ENCODE results near the gene POMC. TPM values are rescaled to one million over a fixed set of nuclear protein-coding genes. Genes with fewer than 3 reads are reported as not detected.

The POMC gene
- total RNA-seq, 1 donor from 2014 or later = not detected

GRCh38 chr2:25207078-25207545, 38.7 kb upstream of the POMC start:
- Mint-ChIP-seq H3K4me1 (ENCODE audit: low read depth, unreplicated experiment) (no peaks in the 10 kb centered on the region), H3K9me3 (ENCODE audit: unreplicated experiment) (no peaks in the 10 kb centered on the region), H3K27me3 (ENCODE audit: low read depth, unreplicated experiment) (peaks cover 3% of the 10 kb centered on the region), H3K4me3 (ENCODE audit: unreplicated experiment) (no peak overlapping the region), H3K36me3 (ENCODE audit: low read depth, unreplicated experiment) (no peaks in the 10 kb centered on the region), H3K27ac (ENCODE audit: unreplicated experiment) (no peak overlapping the region)
- FAIRE-seq = no peak
- H3K27ac ChIP-seq (ENCODE audit: low read depth, low read length) = no peak overlapping the region
- H3K4me3 ChIP-seq (ENCODE audit: insufficient read depth, low read depth, low read length) = no peak overlapping the region
- TF ChIP-seq, protein P1, sequence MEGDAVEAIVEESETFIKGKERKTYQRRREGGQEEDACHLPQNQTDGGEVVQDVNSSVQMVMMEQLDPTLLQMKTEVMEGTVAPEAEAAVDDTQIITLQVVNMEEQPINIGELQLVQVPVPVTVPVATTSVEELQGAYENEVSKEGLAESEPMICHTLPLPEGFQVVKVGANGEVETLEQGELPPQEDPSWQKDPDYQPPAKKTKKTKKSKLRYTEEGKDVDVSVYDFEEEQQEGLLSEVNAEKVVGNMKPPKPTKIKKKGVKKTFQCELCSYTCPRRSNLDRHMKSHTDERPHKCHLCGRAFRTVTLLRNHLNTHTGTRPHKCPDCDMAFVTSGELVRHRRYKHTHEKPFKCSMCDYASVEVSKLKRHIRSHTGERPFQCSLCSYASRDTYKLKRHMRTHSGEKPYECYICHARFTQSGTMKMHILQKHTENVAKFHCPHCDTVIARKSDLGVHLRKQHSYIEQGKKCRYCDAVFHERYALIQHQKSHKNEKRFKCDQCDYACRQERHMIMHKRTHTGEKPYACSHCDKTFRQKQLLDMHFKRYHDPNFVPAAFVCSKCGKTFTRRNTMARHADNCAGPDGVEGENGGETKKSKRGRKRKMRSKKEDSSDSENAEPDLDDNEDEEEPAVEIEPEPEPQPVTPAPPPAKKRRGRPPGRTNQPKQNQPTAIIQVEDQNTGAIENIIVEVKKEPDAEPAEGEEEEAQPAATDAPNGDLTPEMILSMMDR (IDR thresholded peaks at IDR 0.05; ENCODE audit: insufficient read depth, low read depth, low read length) = no peak
- TF ChIP-seq EZH2 (IDR thresholded peaks at IDR 0.05; ENCODE audit: insufficient read depth, low read length) = no peak
- no peaks in the 10 kb centered on the region for H4K20me1 ChIP-seq (ENCODE audit: insufficient read depth, low read length)
- no peak overlapping the region for H3K9ac ChIP-seq (ENCODE audit: low read length)
- DNase-seq (ENCODE audit: low read depth) = no peak
- H3K9me3 ChIP-seq (ENCODE audit: insufficient read depth, low read depth, low read length) = no peaks in the 10 kb centered on the region
- no peak overlapping the region for H3K4me2 ChIP-seq (ENCODE audit: low read length)
- no peak overlapping the region for H2AFZ ChIP-seq (ENCODE audit: low read depth, low read length)
- no peaks in the 10 kb centered on the region for H3K4me1 ChIP-seq (ENCODE audit: insufficient read depth, low read length)
- no peaks in the 10 kb centered on the region for H3K36me3 ChIP-seq (ENCODE audit: insufficient read depth, low read length)
- H3K27me3 ChIP-seq (ENCODE audit: insufficient read depth, low read length) = no peaks in the 10 kb centered on the region
- H3K79me2 ChIP-seq (ENCODE audit: insufficient read depth, low read length) = no peaks in the 10 kb centered on the region

DNA sequence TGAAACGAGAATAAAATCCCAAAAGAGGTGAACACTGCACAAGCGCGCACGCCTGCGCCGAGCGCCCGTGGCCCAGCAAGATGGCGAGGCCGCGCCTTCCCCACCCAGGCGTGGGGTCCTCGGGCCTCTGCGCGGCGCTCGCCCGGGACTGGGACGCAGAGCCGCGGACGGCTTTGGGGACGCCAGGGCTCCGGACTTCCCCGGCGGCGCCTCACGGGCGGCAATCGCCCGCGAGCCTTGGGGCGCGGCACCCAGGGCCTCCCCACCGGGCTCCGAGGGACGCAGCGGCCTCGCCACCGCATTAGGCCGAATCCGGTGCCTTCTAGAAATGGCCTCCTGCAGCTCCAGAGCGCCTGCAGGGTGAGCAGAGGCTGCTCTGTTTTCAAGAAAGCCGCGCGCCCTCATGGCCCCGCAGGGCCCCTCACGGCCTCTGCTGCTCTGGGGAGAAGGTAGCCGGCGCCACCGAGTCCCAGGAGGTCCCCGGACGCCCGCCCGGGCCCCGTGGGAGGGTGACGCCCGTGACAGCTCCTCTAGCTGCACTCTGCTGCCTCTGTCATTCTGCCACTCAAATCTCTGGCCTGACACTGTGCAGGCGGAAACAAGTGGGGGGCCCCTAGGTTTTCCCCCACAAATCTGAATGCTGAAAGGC, 35.9 kb upstream of the POMC start:
- Histone ChIP-seq H3K4me3 (ENCODE audit: insufficient read depth, low read depth, low read length) (peak overlapping the region; percentile 49), H3K4me1 (ENCODE audit: insufficient read depth, low read length) (no peaks in the 10 kb centered on the region), H3K36me3 (ENCODE audit: insufficient read depth, low read length) (no peaks in the 10 kb centered on the region), H3K27me3 (ENCODE audit: insufficient read depth, low read length) (no peaks in the 10 kb centered on the region), H2AFZ (ENCODE audit: low read depth, low read length) (peak overlapping the region; percentile 81), H3K9me3 (ENCODE audit: insufficient read depth, low read depth, low read length) (no peaks in the 10 kb centered on the region), H3K79me2 (ENCODE audit: insufficient read depth, low read length) (no peaks in the 10 kb centered on the region), H3K9ac (ENCODE audit: low read length) (peak overlapping the region; percentile 48), H3K4me2 (ENCODE audit: low read length) (peak overlapping the region; percentile 79), H4K20me1 (ENCODE audit: insufficient read depth, low read length) (no peaks in the 10 kb centered on the region), H3K27ac (ENCODE audit: low read depth, low read length) (no peak overlapping the region)
- no peak for TF ChIP-seq EZH2 (IDR thresholded peaks at IDR 0.05; ENCODE audit: insufficient read depth, low read length)
- TF ChIP-seq, protein P1 (IDR thresholded peaks at IDR 0.05; ENCODE audit: insufficient read depth, low read depth, low read length) = no peak
- no peak overlapping the region for H3K27ac Mint-ChIP-seq (ENCODE audit: unreplicated experiment)
- H3K36me3 Mint-ChIP-seq (ENCODE audit: low read depth, unreplicated experiment) = no peaks in the 10 kb centered on the region
- no peak for DNase-seq (ENCODE audit: low read depth)
- H3K9me3 Mint-ChIP-seq (ENCODE audit: unreplicated experiment) = no peaks in the 10 kb centered on the region
- H3K4me1 Mint-ChIP-seq (ENCODE audit: low read depth, unreplicated experiment) = no peaks in the 10 kb centered on the region
- no peak for FAIRE-seq
- peaks cover 3% of the 10 kb centered on the region for H3K27me3 Mint-ChIP-seq (ENCODE audit: low read depth, unreplicated experiment)
- no peak overlapping the region for H3K4me3 Mint-ChIP-seq (ENCODE audit: unreplicated experiment)

GRCh38 chr2:25202275-25202674, 33.9 kb upstream of the POMC start:
- peaks cover 3% of the 10 kb centered on the region for H3K27me3 Mint-ChIP-seq (ENCODE audit: low read depth, unreplicated experiment)
- TF ChIP-seq EZH2 (IDR thresholded peaks at IDR 0.05; ENCODE audit: insufficient read depth, low read length) = no peak
- TF ChIP-seq, protein P1 (IDR thresholded peaks at IDR 0.05; ENCODE audit: insufficient read depth, low read depth, low read length) = no peak
- Histone ChIP-seq H3K4me3 (ENCODE audit: insufficient read depth, low read depth, low read length) (no peak overlapping the region), H2AFZ (ENCODE audit: low read depth, low read length) (no peak overlapping the region), H3K9me3 (ENCODE audit: insufficient read depth, low read depth, low read length) (no peaks in the 10 kb centered on the region), H3K79me2 (ENCODE audit: insufficient read depth, low read length) (no peaks in the 10 kb centered on the region), H3K9ac (ENCODE audit: low read length) (no peak overlapping the region), H4K20me1 (ENCODE audit: insufficient read depth, low read length) (no peaks in the 10 kb centered on the region), H3K27me3 (ENCODE audit: insufficient read depth, low read length) (no peaks in the 10 kb centered on the region), H3K4me1 (ENCODE audit: insufficient read depth, low read length) (no peaks in the 10 kb centered on the region), H3K36me3 (ENCODE audit: insufficient read depth, low read length) (no peaks in the 10 kb centered on the region), H3K4me2 (ENCODE audit: low read length) (no peak overlapping the region), H3K27ac (ENCODE audit: low read depth, low read length) (no peak overlapping the region)
- H3K36me3 Mint-ChIP-seq (ENCODE audit: low read depth, unreplicated experiment) = no peaks in the 10 kb centered on the region
- no peaks in the 10 kb centered on the region for H3K9me3 Mint-ChIP-seq (ENCODE audit: unreplicated experiment)
- FAIRE-seq (no peak), DNase-seq (ENCODE audit: low read depth) (no peak)
- H3K27ac Mint-ChIP-seq (ENCODE audit: unreplicated experiment) = no peak overlapping the region
- peaks cover 10% of the 10 kb centered on the region for H3K4me1 Mint-ChIP-seq (ENCODE audit: low read depth, unreplicated experiment)
- H3K4me3 Mint-ChIP-seq (ENCODE audit: unreplicated experiment) = no peak overlapping the region

All from astrocyte (in vitro differentiated cells and primary cell).